Astrocyte (in vitro differentiated cells and primary cell): ENCODE measurements around the gene MAP2. TPM values are rescaled to one million over a fixed set of nuclear protein-coding genes. Genes with fewer than 3 reads are reported as not detected.

Source experiments
- DNase-seq: peaks from one replicate; pipeline ENCODE4 v3.0.0-alpha.2; 2010; ENCODE audit warnings: low read depth
- FAIRE-seq: peaks from 2 replicates; lab custom pipeline; 2011; peaks lifted over from hg19 to GRCh38; lab: Jason Lieb, UNC
- H2AFZ ChIP-seq: 2 replicates; pipeline ENCODE4 v1.6.0; 2012; ENCODE audit warnings: low read depth, low read length, inconsistent platforms
- H3K27ac ChIP-seq: 2 replicates; pipeline ENCODE4 v1.5.1; 2011; ENCODE audit warnings: low read depth, low read length, inconsistent platforms
- H3K27me3 ChIP-seq: 2 replicates; pipeline ENCODE4 v1.6.0; 2011; ENCODE audit warnings: low read length, inconsistent platforms; ENCODE audit not compliant: insufficient read depth
- H3K36me3 ChIP-seq: 2 replicates; pipeline ENCODE4 v1.5.1; 2011; ENCODE audit warnings: low read length, inconsistent platforms; ENCODE audit not compliant: insufficient read depth
- H3K4me1 ChIP-seq: 2 replicates; pipeline ENCODE4 v1.5.1; 2011; ENCODE audit warnings: low read length, inconsistent platforms; ENCODE audit not compliant: insufficient read depth
- H3K4me2 ChIP-seq: 2 replicates; pipeline ENCODE4 v1.6.0; 2012; ENCODE audit warnings: low read length, inconsistent platforms
- H3K4me3 ChIP-seq: 2 replicates; pipeline ENCODE4 v1.5.1; 2011; ENCODE audit warnings: low read depth, mild to moderate bottlenecking, low read length, inconsistent platforms; ENCODE audit not compliant: insufficient read depth
- H3K79me2 ChIP-seq: 2 replicates; pipeline ENCODE4 v1.6.0; 2012; ENCODE audit warnings: mild to moderate bottlenecking, low read length, inconsistent platforms; ENCODE audit not compliant: insufficient read depth
- H3K9ac ChIP-seq: 2 replicates; pipeline ENCODE4 v1.6.0; 2012; ENCODE audit warnings: mild to moderate bottlenecking, low read length, inconsistent platforms
- H3K9me3 ChIP-seq: 2 replicates; pipeline ENCODE4 v1.5.1; 2012; ENCODE audit warnings: low read depth, mild to moderate bottlenecking, low read length, inconsistent platforms; ENCODE audit not compliant: insufficient read depth
- H4K20me1 ChIP-seq: 2 replicates; pipeline ENCODE4 v1.6.0; 2012; ENCODE audit warnings: low read length, inconsistent platforms; ENCODE audit not compliant: insufficient read depth
- H3K27ac Mint-ChIP-seq: one replicate; pipeline ENCODE4 v1.8.0; 2021; ENCODE audit warnings: mild to moderate bottlenecking, mixed read lengths; ENCODE audit not compliant: unreplicated experiment
- H3K27me3 Mint-ChIP-seq: one replicate; pipeline ENCODE4 v1.8.0; 2021; ENCODE audit warnings: low read depth, mixed read lengths; ENCODE audit not compliant: unreplicated experiment
- H3K36me3 Mint-ChIP-seq: one replicate; pipeline ENCODE4 v1.8.0; 2021; ENCODE audit warnings: low read depth, mixed read lengths; ENCODE audit not compliant: unreplicated experiment
- H3K4me1 Mint-ChIP-seq: one replicate; pipeline ENCODE4 v1.8.0; 2021; ENCODE audit warnings: low read depth, mixed read lengths; ENCODE audit not compliant: unreplicated experiment
- H3K4me3 Mint-ChIP-seq: one replicate; pipeline ENCODE4 v1.8.0; 2021; ENCODE audit warnings: mild to moderate bottlenecking, moderate library complexity, mixed read lengths; ENCODE audit not compliant: unreplicated experiment
- H3K9me3 Mint-ChIP-seq: one replicate; pipeline ENCODE4 v1.8.0; 2021; ENCODE audit warnings: mild to moderate bottlenecking, mixed read lengths; ENCODE audit not compliant: unreplicated experiment
- EZH2 ChIP-seq: IDR thresholded peaks from 2 replicates; pipeline ENCODE4 v1.6.1; 2012; ENCODE audit warnings: mild to moderate bottlenecking, low read length, inconsistent platforms; ENCODE audit not compliant: insufficient read depth
- total RNA-seq: library from RNA; stranded (reverse); gene quantifications from 2 replicates; pipeline ENCODE4 v1.2.1, GENCODE V29; 2021
- TF ChIP-seq, protein P1 (sequence below): IDR thresholded peaks from 2 replicates; pipeline ENCODE4 v1.5.1; 2011; ENCODE audit warnings: low read depth, mild to moderate bottlenecking, inconsistent platforms, low read length, moderate library complexity; ENCODE audit not compliant: insufficient read depth

MAP2 gene
- total RNA-seq, 1 donor from 2014 or later, result 15.9 TPM

DNA sequence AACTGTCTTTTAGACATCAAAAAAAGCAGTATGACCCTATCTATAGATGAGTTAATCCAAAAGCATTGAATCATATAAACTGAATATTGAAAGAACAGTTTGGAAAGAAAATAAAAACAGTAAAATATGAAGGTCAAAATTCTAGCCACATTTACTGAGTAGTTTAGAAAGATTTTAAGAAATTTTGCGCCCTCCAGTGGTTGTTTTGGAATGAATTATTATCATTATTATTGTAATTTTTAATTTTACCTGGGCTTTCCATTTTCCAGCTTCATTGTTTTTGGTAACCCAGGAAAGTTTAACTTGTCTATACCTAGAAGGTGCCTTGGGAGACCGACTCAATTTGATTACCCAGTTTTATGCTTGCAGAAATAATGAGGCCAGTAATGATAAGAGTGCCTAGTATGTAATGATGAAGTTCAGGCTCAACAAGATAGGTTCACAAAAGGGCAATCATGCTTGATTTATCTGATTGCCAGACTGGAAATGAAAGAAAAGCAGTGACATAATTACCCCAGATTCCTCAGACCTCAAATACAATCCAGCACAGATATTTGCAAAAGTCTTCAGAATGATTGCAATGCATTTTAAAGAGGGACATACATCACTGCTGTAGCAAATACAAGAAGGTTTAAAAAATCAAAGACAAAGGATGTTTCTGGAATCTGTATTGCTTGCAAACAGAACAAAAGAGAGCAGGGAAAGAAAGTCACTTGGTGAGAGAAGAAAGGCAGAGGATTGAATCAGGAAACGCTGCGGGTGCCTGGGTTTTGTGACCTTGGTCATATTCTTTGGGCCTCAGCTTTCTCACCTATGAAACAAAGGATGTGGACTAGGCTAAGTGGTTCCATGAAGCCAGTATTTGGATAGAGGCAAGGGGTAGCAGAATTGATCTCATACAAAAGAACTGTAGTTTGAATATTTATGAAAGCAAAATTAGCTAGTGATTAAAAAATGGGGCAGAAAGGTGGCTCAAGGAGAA is 153.8 kb downstream of the MAP2 start:
- H4K20me1 ChIP-seq, result no peaks in the 10 kb centered on the region
- no peak overlapping the region for H3K4me3 ChIP-seq
- no peak overlapping the region for H2AFZ ChIP-seq
- peaks cover 3% of the 10 kb centered on the region for H3K4me1 ChIP-seq
- H3K9ac ChIP-seq, result no peak overlapping the region
- no peaks in the 10 kb centered on the region for H3K36me3 ChIP-seq
- no peaks in the 10 kb centered on the region for H3K9me3 Mint-ChIP-seq
- no peaks in the 10 kb centered on the region for H3K4me1 Mint-ChIP-seq
- no peak overlapping the region for H3K27ac Mint-ChIP-seq
- H3K9me3 ChIP-seq, result no peaks in the 10 kb centered on the region
- FAIRE-seq (no peak), DNase-seq (no peak)
- H3K79me2 ChIP-seq, result no peaks in the 10 kb centered on the region
- no peaks in the 10 kb centered on the region for H3K27me3 ChIP-seq
- H3K4me3 Mint-ChIP-seq, result no peak overlapping the region
- no peaks in the 10 kb centered on the region for H3K27me3 Mint-ChIP-seq
- H3K4me2 ChIP-seq, result no peak overlapping the region
- TF ChIP-seq, protein P1, sequence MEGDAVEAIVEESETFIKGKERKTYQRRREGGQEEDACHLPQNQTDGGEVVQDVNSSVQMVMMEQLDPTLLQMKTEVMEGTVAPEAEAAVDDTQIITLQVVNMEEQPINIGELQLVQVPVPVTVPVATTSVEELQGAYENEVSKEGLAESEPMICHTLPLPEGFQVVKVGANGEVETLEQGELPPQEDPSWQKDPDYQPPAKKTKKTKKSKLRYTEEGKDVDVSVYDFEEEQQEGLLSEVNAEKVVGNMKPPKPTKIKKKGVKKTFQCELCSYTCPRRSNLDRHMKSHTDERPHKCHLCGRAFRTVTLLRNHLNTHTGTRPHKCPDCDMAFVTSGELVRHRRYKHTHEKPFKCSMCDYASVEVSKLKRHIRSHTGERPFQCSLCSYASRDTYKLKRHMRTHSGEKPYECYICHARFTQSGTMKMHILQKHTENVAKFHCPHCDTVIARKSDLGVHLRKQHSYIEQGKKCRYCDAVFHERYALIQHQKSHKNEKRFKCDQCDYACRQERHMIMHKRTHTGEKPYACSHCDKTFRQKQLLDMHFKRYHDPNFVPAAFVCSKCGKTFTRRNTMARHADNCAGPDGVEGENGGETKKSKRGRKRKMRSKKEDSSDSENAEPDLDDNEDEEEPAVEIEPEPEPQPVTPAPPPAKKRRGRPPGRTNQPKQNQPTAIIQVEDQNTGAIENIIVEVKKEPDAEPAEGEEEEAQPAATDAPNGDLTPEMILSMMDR, result peak; percentile 40
- no peak for TF ChIP-seq EZH2
- H3K36me3 Mint-ChIP-seq, result no peaks in the 10 kb centered on the region
- no peak overlapping the region for H3K27ac ChIP-seq

DNA sequence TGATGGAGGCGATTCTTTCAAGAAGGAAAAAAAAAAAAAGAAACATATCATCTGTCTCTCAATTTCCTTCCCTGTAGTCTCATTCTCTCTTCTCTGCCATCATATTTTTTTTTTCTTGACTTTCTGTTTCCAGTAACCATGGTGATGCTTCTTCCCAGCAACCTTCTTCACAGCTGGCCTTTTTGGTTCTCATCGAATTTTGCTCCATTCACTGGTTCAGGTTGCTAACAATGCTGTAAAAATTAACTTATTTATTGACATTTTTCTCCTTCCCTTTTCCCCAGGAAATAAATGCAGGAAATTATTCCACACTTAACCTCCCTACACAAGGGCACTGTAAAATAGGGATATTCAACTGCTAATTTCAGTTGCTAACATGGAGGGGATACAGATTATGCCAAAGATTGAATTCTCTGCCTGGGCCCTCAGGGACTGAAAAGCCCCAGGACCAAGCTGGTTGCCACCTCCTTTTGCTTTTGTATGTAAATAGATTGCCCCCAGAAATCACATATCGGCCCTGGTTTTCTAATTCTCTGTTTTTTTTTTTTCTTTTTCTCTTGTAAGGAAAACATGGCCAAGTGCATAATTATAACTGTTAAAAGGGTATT is 154.7 kb downstream of the MAP2 start:
- Histone ChIP-seq H2AFZ (no peak overlapping the region), H3K36me3 (no peaks in the 10 kb centered on the region), H3K27ac (no peak overlapping the region), H4K20me1 (no peaks in the 10 kb centered on the region), H3K79me2 (no peaks in the 10 kb centered on the region), H3K9me3 (no peaks in the 10 kb centered on the region), H3K4me3 (no peak overlapping the region), H3K27me3 (no peaks in the 10 kb centered on the region), H3K9ac (no peak overlapping the region), H3K4me1 (peaks cover 3% of the 10 kb centered on the region), H3K4me2 (no peak overlapping the region)
- DNase-seq (no peak), FAIRE-seq (no peak)
- H3K4me3 Mint-ChIP-seq, result no peak overlapping the region
- no peak for TF ChIP-seq EZH2
- TF ChIP-seq, protein P1, result no peak
- H3K27ac Mint-ChIP-seq, result no peak overlapping the region
- H3K27me3 Mint-ChIP-seq, result no peaks in the 10 kb centered on the region
- H3K9me3 Mint-ChIP-seq, result no peaks in the 10 kb centered on the region
- H3K4me1 Mint-ChIP-seq, result no peaks in the 10 kb centered on the region
- no peaks in the 10 kb centered on the region for H3K36me3 Mint-ChIP-seq
